GM23248 (cell line): Measurements from ENCODE around the gene SLFN12L. TPM values are rescaled to one million over a fixed set of nuclear protein-coding genes. Genes with fewer than 3 reads are reported as not detected.
A peak's percentile ranks its signal among the peaks of the same experiment; 100 is the strongest.
"Not testable (repeated sequence)": the region's sequence is repeated elsewhere in the genome, so short reads cannot be mapped to it uniquely, and the experiment has no call there.

Experiments
- DNase-seq: peaks from one replicate; pipeline ENCODE4 v3.0.0-alpha.2; 2015
- H2AFZ ChIP-seq: fragments of 200-600 bp; sonication (generic); 2 replicates; pipeline ENCODE4 v1.6.1; 2016; ENCODE audit warnings: antibody characterized with exemption
- H3F3A ChIP-seq: fragments of 200-600 bp; sonication (generic); 2 replicates; pipeline ENCODE4 v1.6.1; 2016; ENCODE audit warnings: mild to moderate bottlenecking, antibody characterized with exemption, mixed run types; ENCODE audit not compliant: insufficient read depth
- H3K27ac ChIP-seq: fragments of 200-600 bp; sonication (generic); 2 replicates; pipeline ENCODE4 v1.5.1; 2016; ENCODE audit warnings: mild to moderate bottlenecking
- H3K27me3 ChIP-seq: fragments of 200-600 bp; sonication (generic); replicated peaks from 2 replicates; pipeline ENCODE4 v1.6.1; 2016; ENCODE audit warnings: mild to moderate bottlenecking; ENCODE audit not compliant: insufficient read depth
- H3K36me3 ChIP-seq: fragments of 200-600 bp; sonication (generic); 2 replicates; pipeline ENCODE4 v1.6.1; 2016; ENCODE audit warnings: low read depth, mild to moderate bottlenecking
- H3K4me1 ChIP-seq: fragments of 200-600 bp; sonication (generic); 2 replicates; pipeline ENCODE4 v1.6.1; 2016; ENCODE audit warnings: mild to moderate bottlenecking; ENCODE audit not compliant: insufficient read depth
- H3K4me2 ChIP-seq: fragments of 200-600 bp; sonication (generic); one replicate; pipeline ENCODE4 v1.6.1; 2016; ENCODE audit warnings: mild to moderate bottlenecking; ENCODE audit not compliant: unreplicated experiment
- H3K4me3 ChIP-seq: fragments of 200-600 bp; sonication (generic); 2 replicates; pipeline ENCODE4 v1.5.1; 2016; ENCODE audit warnings: mild to moderate bottlenecking
- H3K79me2 ChIP-seq: fragments of 200-600 bp; sonication (generic); 2 replicates; pipeline ENCODE4 v1.6.1; 2016; ENCODE audit warnings: mild to moderate bottlenecking; ENCODE audit not compliant: insufficient read depth
- H3K9ac ChIP-seq: fragments of 200-600 bp; sonication (generic); 2 replicates; pipeline ENCODE4 v1.6.1; 2016; ENCODE audit warnings: mild to moderate bottlenecking
- H3K9me2 ChIP-seq: fragments of 200-600 bp; sonication (generic); 2 replicates; pipeline ENCODE4 v1.6.1; 2016; ENCODE audit warnings: mixed run types, mild to moderate bottlenecking, moderate library complexity; ENCODE audit not compliant: insufficient read depth
- H3K9me3 ChIP-seq: fragments of 200-600 bp; sonication (generic); one replicate; pipeline ENCODE4 v1.6.1; 2017; ENCODE audit warnings: low read depth
- H4K20me1 ChIP-seq: fragments of 200-600 bp; sonication (generic); 2 replicates; pipeline ENCODE4 v1.6.0; 2016; ENCODE audit not compliant: insufficient read depth
- EZH2 ChIP-seq: fragments of 200-600 bp; sonication (generic); IDR thresholded peaks from 2 replicates; pipeline ENCODE4 v1.6.1; 2018; ENCODE audit warnings: antibody characterized with exemption, mild to moderate bottlenecking; ENCODE audit not compliant: insufficient read depth, poor library complexity, severe bottlenecking
- EZH2phosphoT487 ChIP-seq: fragments of 200-600 bp; sonication (generic); IDR thresholded peaks from 2 replicates; pipeline ENCODE4 v1.6.1; 2018; ENCODE audit warnings: antibody characterized with exemption, moderate library complexity, mild to moderate bottlenecking, low read depth; ENCODE audit not compliant: insufficient read depth
- WGBS, 2 experiments: methylation state at CpG; one replicate each; pipeline ENCODE4 v1.1.6; 2015 to 2017; ENCODE audit warnings: low lambda C conversion rate in 2 of 2, low coverage in 1 of 2; ENCODE audit errors: missing lambda C conversion rate in 2 of 2; 5-methylcytosine and 5-hydroxymethylcytosine counted together
- in situ Hi-C: fragments of 300-500 bp; cut with MboI; formaldehyde crosslinking; loops from 2 replicates; pipeline ENCODE4 v1.15.0; 2020
- polyA plus RNA-seq: library from polyadenylated mRNA; unstranded; fragments of >200 nt; fragmentation: Nextera tagmentation; extraction: Ambion mirVana; gene quantifications from 2 replicates; pipeline ENCODE4 v1.2.1, GENCODE V29; 2016
- total RNA-seq: library from RNA; depleted of rRNA; stranded (reverse); fragments of >200 nt; shearing (Covaris generic); gene quantifications from 2 replicates; pipeline ENCODE4 v1.2.3, GENCODE V29; 2014

Gene SLFN12L
- total and polyA plus RNA-seq, 2 experiments from 2014 or later: 0.11 TPM; not detected in 1

- WGBS, 2 experiments: 56 to 59% methylated on average over 8 of the region's 8 CpGs
- Histone ChIP-seq H3K27me3 (no peaks in the 10 kb centered on the region; the same call in 1 of the 2 replicates), H3F3A (peaks cover 5% of the 10 kb centered on the region; the same call in 1 of the 2 replicates), H3K27ac (no peak overlapping the region), H3K4me1 (no peaks in the 10 kb centered on the region), H3K9me3 (no peaks in the 10 kb centered on the region), H3K9me2 (no peaks in the 10 kb centered on the region), H4K20me1 (no peaks in the 10 kb centered on the region), H3K4me3 (no peak overlapping the region), H2AFZ (peak overlapping the region; percentile 65), H3K9ac (no peak overlapping the region), H3K79me2 (no peaks in the 10 kb centered on the region), H3K36me3 (no peaks in the 10 kb centered on the region), H3K4me2 (no peak overlapping the region)
- TF ChIP-seq EZH2phosphoT487 (no peak), EZH2 (no peak)
- peak; percentile 20 for DNase-seq
- in situ Hi-C loops: no loop called here
These were observed 3.3 kb upstream of the SLFN12L start for GRCh38 chr17:35540589-35541404.

- Histone ChIP-seq H3K4me3 (peak overlapping the region; percentile 40), H3K4me2 (peak overlapping the region; percentile 53)
- in situ Hi-C loops: loop anchor here (5.0 kb wide), 2 partner anchors 227 to 372 kb away; no protein-coding TSS in a partner anchor
These were observed 2.2 kb upstream of the SLFN12L start for GRCh38 chr17:35539659-35540026.

GRCh38 chr17:35536664-35537171 is 760 bp downstream of the SLFN12L start:
- Histone ChIP-seq H3K9ac (no peak overlapping the region), H3K79me2 (no peaks in the 10 kb centered on the region), H3K27ac (no peak overlapping the region), H3K4me1 (no peaks in the 10 kb centered on the region), H3K36me3 (no peaks in the 10 kb centered on the region), H3K9me3 (no peaks in the 10 kb centered on the region), H3K27me3 (no peaks in the 10 kb centered on the region), H3K4me3 (no peak overlapping the region), H3K9me2 (no peaks in the 10 kb centered on the region), H4K20me1 (no peaks in the 10 kb centered on the region), H2AFZ (no peak overlapping the region), H3K4me2 (no peak overlapping the region), H3F3A (peaks cover 5% of the 10 kb centered on the region; the same call in 1 of the 2 replicates)
- no peak for DNase-seq
- no peak for TF ChIP-seq EZH2phosphoT487
- no peak for TF ChIP-seq EZH2
- 78 to 87% methylated on average over 13 of the region's 13 CpGs for WGBS, 2 experiments
- in situ Hi-C loops: loop anchor here (5.0 kb wide), 2 partner anchors 224 to 369 kb away; no protein-coding TSS in a partner anchor

More at GRCh38 chr17:35539659-35540026, 2.2 kb upstream of the SLFN12L start:
- no peaks in the 10 kb centered on the region for H3K79me2 ChIP-seq
- H3K9me2 ChIP-seq: no peaks in the 10 kb centered on the region
- no peaks in the 10 kb centered on the region for H3K4me1 ChIP-seq
- no peaks in the 10 kb centered on the region for H3K36me3 ChIP-seq
- no peak for DNase-seq
- WGBS, 2 experiments: 32 to 35% methylated on average over 5 of the region's 5 CpGs
- H4K20me1 ChIP-seq: no peaks in the 10 kb centered on the region
- peak overlapping the region; percentile 69 for H2AFZ ChIP-seq
- TF ChIP-seq EZH2phosphoT487 (no peak), EZH2 (no peak)
- H3K27ac ChIP-seq: no peak overlapping the region
- peaks cover 5% of the 10 kb centered on the region; the same call in 1 of the 2 replicates for H3F3A ChIP-seq
- no peaks in the 10 kb centered on the region for H3K27me3 ChIP-seq
- H3K9me3 ChIP-seq: no peaks in the 10 kb centered on the region
- H3K9ac ChIP-seq: 0 out of 2 replicates have a peak overlapping the region, but pooled peaks have one; percentile 6

- H3K4me1 ChIP-seq, H3K9me3 ChIP-seq, H3K36me3 ChIP-seq, H3K79me2 ChIP-seq, H4K20me1 ChIP-seq, H2AFZ ChIP-seq, H3K4me3 ChIP-seq, DNase-seq, H3F3A ChIP-seq, H3K27me3 ChIP-seq, H3K27ac ChIP-seq, H3K4me2 ChIP-seq, H3K9ac ChIP-seq, H3K9me2 ChIP-seq: not testable (repeated sequence)
- 87 to 90% methylated on average over 6 to 9 of the region's 9 CpGs for WGBS, 2 experiments
- in situ Hi-C loops: loop anchor here (5.0 kb wide), 2 partner anchors 223 to 368 kb away; no protein-coding TSS in a partner anchor
These were observed 2.1 kb downstream of the SLFN12L start for GRCh38 chr17:35535406-35535805.
